Activated naive CD8-positive, alpha-beta T cell treated with anti-CD3 and anti-CD28 coated beads, Interleukin-2, amount 50 U/mL, for 24 hours (primary cell): ENCODE data around the gene GDPD4.

Source experiments
- ATAC-seq: fragments of 150-1000 bp; cut with Tn5 transposase; one replicate; pipeline ENCODE4 v1.10.0; 2021
- DNase-seq: peaks from one replicate; pipeline ENCODE4 v3.0.0; 2021
- H3K27ac Mint-ChIP-seq: one replicate; pipeline ENCODE4 v1.8.0; 2021; ENCODE audit warnings: mild to moderate bottlenecking, mixed read lengths
- H3K27me3 Mint-ChIP-seq: one replicate; pipeline ENCODE4 v1.8.0; 2021; ENCODE audit warnings: mixed read lengths
- H3K36me3 Mint-ChIP-seq: one replicate; pipeline ENCODE4 v1.8.0; 2021; ENCODE audit warnings: low read depth, mixed read lengths
- H3K4me1 Mint-ChIP-seq: one replicate; pipeline ENCODE4 v1.8.0; 2021; ENCODE audit warnings: mixed read lengths
- H3K4me3 Mint-ChIP-seq: one replicate; pipeline ENCODE4 v1.8.0; 2021; ENCODE audit warnings: mild to moderate bottlenecking, moderate library complexity, mixed read lengths
- H3K9me3 Mint-ChIP-seq: one replicate; pipeline ENCODE4 v1.8.0; 2021; ENCODE audit warnings: mixed read lengths

Gene GDPD4

DNA sequence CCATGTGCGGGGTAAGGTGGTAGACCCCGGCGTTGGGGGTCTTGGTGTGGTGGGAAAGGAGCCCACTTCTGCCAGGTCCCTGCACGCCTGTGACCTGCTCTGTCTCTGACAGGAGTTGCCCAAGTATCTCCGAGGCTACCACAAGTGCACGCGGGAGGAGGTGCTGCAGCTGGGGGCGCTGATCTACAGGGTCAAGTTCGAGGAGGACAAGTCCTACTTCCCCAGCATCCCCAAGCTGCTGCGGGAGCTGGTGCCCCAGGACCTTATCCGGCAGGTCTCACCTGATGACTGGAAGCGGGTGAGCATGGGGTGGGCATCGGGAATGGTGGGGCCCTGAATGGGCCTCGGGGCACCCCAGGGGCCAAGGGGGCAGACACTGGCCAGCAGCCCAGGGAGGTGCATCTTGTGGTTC lies 90.4 kb downstream of the GDPD4 start:
- Mint-ChIP-seq H3K27ac (no peak overlapping the region), H3K27me3 (no peaks in the 10 kb centered on the region), H3K9me3 (no peaks in the 10 kb centered on the region), H3K36me3 (no peaks in the 10 kb centered on the region), H3K4me1 (no peaks in the 10 kb centered on the region), H3K4me3 (no peak overlapping the region)
- ATAC-seq, result no peak
- no peak for DNase-seq

DNA sequence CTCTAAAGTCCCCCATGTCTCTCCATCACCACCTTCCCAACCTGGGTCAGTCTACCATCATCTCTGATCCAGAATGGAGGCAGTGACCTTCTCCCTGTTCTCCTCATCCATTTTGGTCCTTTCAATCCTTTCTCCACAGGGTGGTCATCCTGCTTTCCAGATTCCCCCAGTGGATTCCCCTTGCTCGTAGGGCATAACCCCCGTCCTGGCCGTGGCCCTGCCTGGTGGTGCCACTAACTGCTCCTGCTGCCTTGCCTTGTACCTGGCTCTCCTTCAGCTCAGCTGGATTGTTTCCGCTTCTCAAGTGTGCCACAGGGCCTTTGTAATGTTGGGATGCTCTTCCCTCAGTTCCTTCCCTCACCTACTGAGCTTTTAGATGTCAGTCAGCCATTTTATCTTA lies 91.8 kb downstream of the GDPD4 start:
- Mint-ChIP-seq H3K9me3 (no peaks in the 10 kb centered on the region), H3K4me3 (no peak overlapping the region), H3K36me3 (no peaks in the 10 kb centered on the region), H3K27me3 (no peaks in the 10 kb centered on the region), H3K27ac (no peak overlapping the region), H3K4me1 (no peaks in the 10 kb centered on the region)
- ATAC-seq, result no peak
- DNase-seq, result no peak

GRCh38 chr11:77208535-77208934 lies 93.0 kb downstream of the GDPD4 start:
- no peak for DNase-seq
- H3K9me3 Mint-ChIP-seq, result no peaks in the 10 kb centered on the region
- no peaks in the 10 kb centered on the region for H3K36me3 Mint-ChIP-seq
- ATAC-seq, result no peak
- no peaks in the 10 kb centered on the region for H3K27me3 Mint-ChIP-seq
- H3K27ac Mint-ChIP-seq, result no peak overlapping the region
- no peak overlapping the region for H3K4me3 Mint-ChIP-seq
- no peaks in the 10 kb centered on the region for H3K4me1 Mint-ChIP-seq

- Mint-ChIP-seq H3K36me3 (no peaks in the 10 kb centered on the region), H3K4me3 (no peak overlapping the region), H3K9me3 (no peaks in the 10 kb centered on the region), H3K27me3 (no peaks in the 10 kb centered on the region), H3K4me1 (no peaks in the 10 kb centered on the region), H3K27ac (no peak overlapping the region)
- ATAC-seq, result no peak
- no peak for DNase-seq
These were observed 93.7 kb downstream of the GDPD4 start for GRCh38 chr11:77207618-77208313.

- H3K4me1 Mint-ChIP-seq, result no peaks in the 10 kb centered on the region
- no peak overlapping the region for H3K27ac Mint-ChIP-seq
- ATAC-seq, result no peak
- no peaks in the 10 kb centered on the region for H3K9me3 Mint-ChIP-seq
- no peaks in the 10 kb centered on the region for H3K27me3 Mint-ChIP-seq
- no peak overlapping the region for H3K4me3 Mint-ChIP-seq
- DNase-seq, result no peak
- no peaks in the 10 kb centered on the region for H3K36me3 Mint-ChIP-seq
These were observed 94.4 kb downstream of the GDPD4 start for GRCh38 chr11:77207019-77207485.

- ATAC-seq, result no peak
These were observed 95.0 kb downstream of the GDPD4 start for GRCh38 chr11:77206264-77207018.

GRCh38 chr11:77205467-77206263 lies 95.8 kb downstream of the GDPD4 start:
- Mint-ChIP-seq H3K36me3 (no peaks in the 10 kb centered on the region), H3K27ac (no peak overlapping the region), H3K9me3 (no peaks in the 10 kb centered on the region), H3K4me3 (no peak overlapping the region), H3K4me1 (no peaks in the 10 kb centered on the region), H3K27me3 (no peaks in the 10 kb centered on the region)
- DNase-seq, result no peak
- no peak for ATAC-seq

More at GRCh38 chr11:77206264-77207018, 95.0 kb downstream of the GDPD4 start:
- Mint-ChIP-seq H3K27ac (no peak overlapping the region), H3K36me3 (no peaks in the 10 kb centered on the region), H3K9me3 (no peaks in the 10 kb centered on the region), H3K4me3 (no peak overlapping the region), H3K27me3 (no peaks in the 10 kb centered on the region), H3K4me1 (no peaks in the 10 kb centered on the region)
- no peak for DNase-seq

- Mint-ChIP-seq H3K4me1 (no peaks in the 10 kb centered on the region), H3K36me3 (no peaks in the 10 kb centered on the region), H3K27me3 (no peaks in the 10 kb centered on the region), H3K9me3 (no peaks in the 10 kb centered on the region), H3K27ac (no peak overlapping the region), H3K4me3 (no peak overlapping the region)
- DNase-seq (no peak), ATAC-seq (no peak)
These were observed 96.6 kb downstream of the GDPD4 start for GRCh38 chr11:77204754-77205466.

DNA sequence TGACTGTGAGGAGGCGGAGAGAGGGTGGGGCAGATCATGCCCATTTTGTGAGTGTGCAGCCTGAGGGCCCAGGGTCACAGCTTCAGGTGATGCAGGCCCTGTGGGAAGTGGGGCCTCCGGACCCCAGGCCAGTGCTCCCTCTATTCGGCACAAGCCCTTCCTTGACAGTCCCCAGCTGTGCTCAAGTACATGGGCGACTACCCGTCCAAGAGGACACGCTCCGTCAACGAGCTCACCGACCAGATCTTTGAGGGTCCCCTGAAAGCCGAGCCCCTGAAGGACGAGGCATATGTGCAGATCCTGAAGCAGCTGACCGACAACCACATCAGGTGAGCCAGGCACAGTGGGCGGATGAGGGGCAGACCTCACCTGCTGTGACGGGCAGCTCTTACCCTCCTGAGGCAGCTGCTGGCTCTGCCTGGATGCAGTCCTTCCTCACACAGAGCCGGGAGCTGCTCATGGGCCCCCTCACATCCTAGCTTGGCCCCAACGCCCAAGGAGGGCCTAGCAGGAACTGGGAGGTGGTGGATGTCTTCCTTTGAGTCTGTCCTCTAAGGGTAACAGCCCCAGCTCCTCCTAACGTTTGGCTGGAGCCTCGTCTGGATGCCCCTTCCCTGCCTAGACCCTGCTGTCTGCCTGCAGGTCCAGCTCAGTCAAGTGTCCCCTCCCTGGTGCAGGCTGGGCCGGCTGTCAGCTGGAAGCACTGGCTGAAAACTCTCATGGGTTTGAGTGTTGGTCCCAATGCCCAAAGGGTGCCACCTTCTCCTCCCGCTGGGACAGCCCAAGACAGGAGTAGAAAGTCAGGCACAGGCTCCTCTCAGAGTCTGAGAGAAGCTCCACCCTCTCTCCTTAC lies 97.4 kb downstream of the GDPD4 start:
- ATAC-seq, result no peak
- Mint-ChIP-seq H3K9me3 (no peaks in the 10 kb centered on the region), H3K27ac (no peak overlapping the region), H3K4me3 (no peak overlapping the region), H3K36me3 (no peaks in the 10 kb centered on the region), H3K4me1 (no peaks in the 10 kb centered on the region), H3K27me3 (no peaks in the 10 kb centered on the region)
- DNase-seq, result no peak

- Mint-ChIP-seq H3K27me3 (no peaks in the 10 kb centered on the region), H3K9me3 (no peaks in the 10 kb centered on the region), H3K36me3 (no peaks in the 10 kb centered on the region), H3K4me3 (no peak overlapping the region), H3K27ac (no peak overlapping the region), H3K4me1 (no peaks in the 10 kb centered on the region)
- ATAC-seq (no peak), DNase-seq (no peak)
These were observed 98.3 kb downstream of the GDPD4 start for GRCh38 chr11:77202941-77203900.

- H3K9me3 Mint-ChIP-seq, result no peaks in the 10 kb centered on the region
- no peaks in the 10 kb centered on the region for H3K36me3 Mint-ChIP-seq
- no peaks in the 10 kb centered on the region for H3K27me3 Mint-ChIP-seq
- DNase-seq (no peak), ATAC-seq (no peak)
- no peak overlapping the region for H3K4me3 Mint-ChIP-seq
- H3K27ac Mint-ChIP-seq, result no peak overlapping the region
- H3K4me1 Mint-ChIP-seq, result no peaks in the 10 kb centered on the region
These were observed 99.3 kb downstream of the GDPD4 start for GRCh38 chr11:77201991-77202841.

DNA sequence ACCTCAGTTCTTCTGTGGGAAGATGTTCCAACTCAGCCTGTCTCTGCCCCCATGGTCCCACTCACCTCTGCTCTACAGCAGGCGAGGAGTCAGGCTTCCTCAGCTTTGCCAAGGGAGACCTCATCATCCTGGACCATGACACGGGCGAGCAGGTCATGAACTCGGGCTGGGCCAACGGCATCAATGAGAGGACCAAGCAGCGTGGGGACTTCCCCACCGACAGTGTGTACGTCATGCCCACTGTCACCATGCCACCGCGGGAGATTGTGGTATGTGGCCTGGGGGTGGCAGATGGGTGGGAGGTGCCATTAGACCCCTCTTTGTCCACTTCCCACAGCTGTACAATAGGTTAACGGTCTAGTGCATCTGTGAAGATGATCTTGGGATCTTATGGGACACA lies 100.1 kb downstream of the GDPD4 start:
- no peaks in the 10 kb centered on the region for H3K9me3 Mint-ChIP-seq
- H3K36me3 Mint-ChIP-seq, result no peaks in the 10 kb centered on the region
- H3K27me3 Mint-ChIP-seq, result no peaks in the 10 kb centered on the region
- no peak overlapping the region for H3K27ac Mint-ChIP-seq
- H3K4me3 Mint-ChIP-seq, result no peak overlapping the region
- DNase-seq, result no peak
- no peaks in the 10 kb centered on the region for H3K4me1 Mint-ChIP-seq
- ATAC-seq, result no peak
